Stimulated activated naive CD8-positive, alpha-beta T cell treated with anti-CD3 and anti-CD28 coated beads, Interleukin-15, Interleukin-2, amounts not matched to agents 100 U/mL and 50 U/mL, for 24 hours (primary cell): Measurements from ENCODE around the gene PHF19.

Experiments used
- ATAC-seq: fragments of 150-1000 bp; cut with Tn5 transposase; one replicate; pipeline ENCODE4 v1.10.0; 2021
- DNase-seq: peaks from one replicate; pipeline ENCODE4 v3.0.0; 2021

The PHF19 gene

GRCh38 chr9:120873512-120873911 lies 3.5 kb downstream of the PHF19 start:
- DNase-seq (no peak), ATAC-seq (no peak)

GRCh38 chr9:120872791-120873502 lies 4.0 kb downstream of the PHF19 start:
- ATAC-seq (no peak), DNase-seq (no peak)

- ATAC-seq (no peak), DNase-seq (no peak)
Observed at GRCh38 chr9:120870206-120870605, 6.8 kb downstream of the PHF19 start.

GRCh38 chr9:120869726-120870125 lies 7.3 kb downstream of the PHF19 start:
- DNase-seq (no peak), ATAC-seq (no peak)

- DNase-seq (no peak), ATAC-seq (no peak)
Observed at GRCh38 chr9:120869360-120869687, 7.7 kb downstream of the PHF19 start.

GRCh38 chr9:120868676-120869359 lies 8.2 kb downstream of the PHF19 start:
- peak; percentile 97 for ATAC-seq

GRCh38 chr9:120868339-120868675 lies 8.7 kb downstream of the PHF19 start:
- DNase-seq, result no peak
- no peak for ATAC-seq

More at GRCh38 chr9:120868676-120869359, 8.2 kb downstream of the PHF19 start:
- DNase-seq, result peak; percentile 99

GRCh38 chr9:120867676-120868338 lies 9.2 kb downstream of the PHF19 start:
- DNase-seq (no peak), ATAC-seq (no peak)

- no peak for DNase-seq
- no peak for ATAC-seq
Observed at GRCh38 chr9:120866651-120867050, 10.3 kb downstream of the PHF19 start.

GRCh38 chr9:120865809-120866208 lies 11.2 kb downstream of the PHF19 start:
- no peak for ATAC-seq

GRCh38 chr9:120865176-120865575 lies 11.8 kb downstream of the PHF19 start:
- DNase-seq (no peak), ATAC-seq (no peak)

More at GRCh38 chr9:120865809-120866208, 11.2 kb downstream of the PHF19 start:
- no peak for DNase-seq

- no peak for ATAC-seq
- no peak for DNase-seq
Observed at GRCh38 chr9:120864719-120865118, 12.3 kb downstream of the PHF19 start.

- no peak for DNase-seq
- ATAC-seq, result no peak
Observed at GRCh38 chr9:120863833-120864232, 13.2 kb downstream of the PHF19 start.

- ATAC-seq (no peak), DNase-seq (no peak)
Observed at GRCh38 chr9:120862452-120862851, 14.5 kb downstream of the PHF19 start.

- ATAC-seq (no peak), DNase-seq (no peak)
Observed at GRCh38 chr9:120861935-120862334, 15.1 kb downstream of the PHF19 start.

GRCh38 chr9:120860083-120860482 lies 16.9 kb downstream of the PHF19 start:
- ATAC-seq (no peak), DNase-seq (no peak)

- no peak for DNase-seq
- ATAC-seq, result no peak
Observed at GRCh38 chr9:120859361-120859760, 17.6 kb downstream of the PHF19 start.

GRCh38 chr9:120857902-120858301 lies 19.1 kb downstream of the PHF19 start:
- DNase-seq (no peak), ATAC-seq (no peak)

GRCh38 chr9:120857481-120857880 lies 19.5 kb downstream of the PHF19 start:
- no peak for DNase-seq
- no peak for ATAC-seq

- no peak for ATAC-seq
Observed at GRCh38 chr9:120856700-120857099, 20.3 kb downstream of the PHF19 start.

GRCh38 chr9:120855827-120856670 lies 20.9 kb downstream of the PHF19 start:
- ATAC-seq (no peak), DNase-seq (no peak)

More at GRCh38 chr9:120856700-120857099, 20.3 kb downstream of the PHF19 start:
- DNase-seq, result no peak

- no peak for ATAC-seq
- DNase-seq, result no peak
Observed at GRCh38 chr9:120854596-120855327, 22.2 kb downstream of the PHF19 start.
